Fibroblast of the conjunctiva (primary cell): Measurements from ENCODE around the gene GAREM1.

Source experiments
- DNase-seq: peaks from one replicate; pipeline ENCODE4 v3.0.0-alpha.2; 2010; ENCODE audit warnings: low read depth

GAREM1 gene

GRCh38 chr18:32459361-32460101 lies 11.2 kb downstream of the GAREM1 start:
- DNase-seq: no peak

GRCh38 chr18:32455361-32455760 lies 15.3 kb downstream of the GAREM1 start:
- DNase-seq: no peak

- no peak for DNase-seq
Measured at GRCh38 chr18:32454593-32454992, 16.1 kb downstream of the GAREM1 start.

DNA sequence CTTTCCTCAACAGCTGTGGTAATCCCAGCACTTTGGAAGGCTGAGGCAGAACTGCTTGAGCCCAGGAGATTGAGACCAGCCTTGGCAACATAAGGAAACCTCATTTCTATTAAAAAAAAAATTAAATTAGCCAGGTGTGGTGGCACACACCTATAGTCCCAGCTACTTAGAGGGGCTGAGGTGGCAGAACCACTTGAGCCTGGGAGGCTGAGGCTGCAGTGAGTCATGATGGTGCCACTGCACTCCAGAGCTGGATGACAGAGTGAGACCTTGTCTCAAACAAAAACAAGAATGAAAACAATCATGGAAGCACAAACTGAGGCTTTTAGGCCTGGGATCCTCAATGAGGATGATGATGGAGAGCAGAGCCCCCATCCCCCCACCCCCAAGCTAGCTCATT lies 19.8 kb downstream of the GAREM1 start:
- DNase-seq: no peak

DNA sequence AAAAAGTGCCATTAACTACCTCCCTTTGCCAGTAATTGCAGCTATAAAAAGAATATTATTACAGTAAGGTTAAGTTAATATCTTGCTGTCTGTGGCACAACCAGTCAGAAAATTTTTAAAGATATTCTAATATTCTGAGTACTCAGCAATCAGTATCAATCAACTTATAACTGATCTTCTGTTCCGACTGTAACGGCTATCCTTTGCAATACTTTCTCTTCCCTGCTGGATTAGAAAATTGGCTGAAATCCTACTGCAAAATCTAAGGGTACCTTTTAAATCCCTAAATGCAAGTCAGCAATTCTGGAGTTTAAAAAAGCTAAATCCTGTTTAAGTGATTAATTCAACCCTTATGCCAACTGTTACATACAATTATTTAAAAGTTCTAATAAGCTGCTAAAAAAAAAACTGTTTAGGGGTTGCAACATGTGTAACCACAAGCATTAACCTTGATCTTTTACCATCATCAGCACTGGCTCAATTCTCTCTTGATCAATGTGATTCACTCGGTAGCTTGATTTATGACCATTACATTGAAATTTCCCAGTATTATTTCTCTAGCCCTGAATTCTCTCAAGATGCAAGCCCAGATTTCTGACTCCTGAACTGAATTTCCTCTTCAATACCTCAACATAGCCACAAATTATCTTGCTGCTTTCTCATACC lies 20.5 kb downstream of the GAREM1 start:
- DNase-seq: no peak

GRCh38 chr18:32446780-32447179 lies 23.9 kb downstream of the GAREM1 start:
- no peak for DNase-seq

- DNase-seq: no peak
Measured at GRCh38 chr18:32445846-32446245, 24.8 kb downstream of the GAREM1 start.

DNA sequence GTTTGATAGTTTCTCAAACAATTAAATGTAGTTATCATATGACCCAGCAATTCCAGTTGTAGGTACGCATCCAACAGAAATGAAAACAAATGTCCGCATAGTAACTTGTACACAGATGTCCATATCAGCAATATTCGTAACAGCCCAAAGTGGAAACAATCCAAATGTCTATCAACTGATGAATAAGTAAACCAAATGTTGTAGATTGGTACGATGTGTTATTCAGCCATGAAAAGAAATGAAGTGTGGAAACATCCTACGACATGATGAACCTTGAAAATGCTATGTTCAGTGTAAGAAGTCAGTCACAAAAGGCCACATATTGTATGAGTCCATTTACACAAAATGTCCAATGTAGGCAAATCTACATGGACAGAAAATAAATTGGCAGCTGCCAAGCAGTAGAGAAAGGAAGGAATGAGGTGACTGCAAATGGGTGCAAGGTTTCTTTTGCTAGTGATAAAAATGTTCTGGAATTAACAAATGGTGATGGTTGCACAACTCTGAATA lies 26.9 kb downstream of the GAREM1 start:
- no peak for DNase-seq

- no peak for DNase-seq
Measured at GRCh38 chr18:32443033-32443705, 27.5 kb downstream of the GAREM1 start.

GRCh38 chr18:32442575-32442974 lies 28.1 kb downstream of the GAREM1 start:
- no peak for DNase-seq

DNA sequence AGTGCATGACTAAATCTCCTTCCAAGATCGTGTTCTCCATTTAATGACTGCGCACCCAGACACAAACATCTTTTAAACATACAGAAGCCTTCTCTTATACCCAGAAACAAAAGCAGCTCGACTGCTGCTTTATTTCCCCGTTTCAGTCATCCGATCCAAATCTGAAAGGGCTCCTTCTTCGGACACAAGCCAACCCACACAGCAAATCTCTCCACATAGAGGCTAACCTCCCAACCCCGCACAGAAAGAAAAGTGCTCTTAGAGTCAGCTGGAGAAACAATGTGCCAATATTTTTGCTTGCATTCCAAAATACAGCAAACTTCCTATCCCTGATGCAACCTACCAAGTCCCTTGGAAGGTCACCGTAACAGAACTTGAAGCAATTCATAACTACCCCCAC lies 29.1 kb downstream of the GAREM1 start:
- DNase-seq: no peak

- DNase-seq: no peak
Measured at GRCh38 chr18:32440518-32440917, 30.2 kb downstream of the GAREM1 start.

DNA sequence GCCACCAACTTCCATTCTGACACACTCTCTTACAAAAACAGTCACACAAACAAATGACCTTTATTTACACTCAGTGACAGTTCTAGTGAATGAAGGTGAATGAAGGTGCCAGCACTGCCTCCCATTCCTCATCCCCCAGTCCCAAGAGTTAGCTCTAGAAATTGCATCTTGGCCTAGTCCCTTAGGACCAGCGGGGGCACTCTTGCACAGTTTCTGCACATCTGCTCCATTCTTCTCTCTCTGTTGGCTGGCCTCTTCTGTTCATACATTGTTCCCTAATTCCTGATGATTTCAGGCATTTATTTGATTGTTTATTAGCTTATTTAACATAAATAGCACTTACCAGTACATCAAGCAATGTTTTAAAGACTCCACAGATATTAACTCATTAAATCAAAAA lies 30.9 kb downstream of the GAREM1 start:
- DNase-seq: no peak

- no peak for DNase-seq
Measured at GRCh38 chr18:32439241-32439640, 31.4 kb downstream of the GAREM1 start.

- DNase-seq: no peak
Measured at GRCh38 chr18:32438173-32438572, 32.5 kb downstream of the GAREM1 start.

- no peak for DNase-seq
Measured at GRCh38 chr18:32437100-32437834, 33.4 kb downstream of the GAREM1 start.

GRCh38 chr18:32435631-32436500 lies 34.8 kb downstream of the GAREM1 start:
- DNase-seq: no peak

- no peak for DNase-seq
Measured at GRCh38 chr18:32431753-32432152, 38.9 kb downstream of the GAREM1 start.

GRCh38 chr18:32429402-32429801 lies 41.3 kb downstream of the GAREM1 start:
- no peak for DNase-seq

- no peak for DNase-seq
Measured at GRCh38 chr18:32427084-32427900, 43.4 kb downstream of the GAREM1 start.
